Measurements from ENCODE around the gene TNFRSF19.

The TNFRSF19 gene

GRCh38 chr13:23580684-23581060 is 10.5 kb downstream of the TNFRSF19 start:
- H3K27me3 ChIP-seq (ENCODE audit: insufficient read depth, poor library complexity, severe bottlenecking): peaks cover 12% of the 10 kb centered on the region
- H3K4me3 ChIP-seq (replicated peaks; ENCODE audit: insufficient read depth, low read length): no peak overlapping the region
- TF ChIP-seq POLR2AphosphoS5 (IDR thresholded peaks at IDR 0.05; ENCODE audit: low read depth): no peak
- TF ChIP-seq, protein P1, sequence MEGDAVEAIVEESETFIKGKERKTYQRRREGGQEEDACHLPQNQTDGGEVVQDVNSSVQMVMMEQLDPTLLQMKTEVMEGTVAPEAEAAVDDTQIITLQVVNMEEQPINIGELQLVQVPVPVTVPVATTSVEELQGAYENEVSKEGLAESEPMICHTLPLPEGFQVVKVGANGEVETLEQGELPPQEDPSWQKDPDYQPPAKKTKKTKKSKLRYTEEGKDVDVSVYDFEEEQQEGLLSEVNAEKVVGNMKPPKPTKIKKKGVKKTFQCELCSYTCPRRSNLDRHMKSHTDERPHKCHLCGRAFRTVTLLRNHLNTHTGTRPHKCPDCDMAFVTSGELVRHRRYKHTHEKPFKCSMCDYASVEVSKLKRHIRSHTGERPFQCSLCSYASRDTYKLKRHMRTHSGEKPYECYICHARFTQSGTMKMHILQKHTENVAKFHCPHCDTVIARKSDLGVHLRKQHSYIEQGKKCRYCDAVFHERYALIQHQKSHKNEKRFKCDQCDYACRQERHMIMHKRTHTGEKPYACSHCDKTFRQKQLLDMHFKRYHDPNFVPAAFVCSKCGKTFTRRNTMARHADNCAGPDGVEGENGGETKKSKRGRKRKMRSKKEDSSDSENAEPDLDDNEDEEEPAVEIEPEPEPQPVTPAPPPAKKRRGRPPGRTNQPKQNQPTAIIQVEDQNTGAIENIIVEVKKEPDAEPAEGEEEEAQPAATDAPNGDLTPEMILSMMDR (IDR thresholded peaks at IDR 0.05; ENCODE audit: insufficient read depth, low read length): no peak
- TF ChIP-seq REST (IDR thresholded peaks at IDR 0.05; ENCODE audit: insufficient replicate concordance, low read depth): no peak
- DNase-seq (ENCODE audit: low read depth in 1 of 2, low spot score in 1 of 2): no peak
- no peak overlapping the region for H3K27ac ChIP-seq (replicated peaks)

GRCh38 chr13:23583491-23583890 is 13.3 kb downstream of the TNFRSF19 start:
- DNase-seq (ENCODE audit: low read depth in 1 of 2, low spot score in 1 of 2): no peak
- Histone ChIP-seq H3K27me3 (ENCODE audit: insufficient read depth, poor library complexity, severe bottlenecking) (peaks cover 12% of the 10 kb centered on the region), H3K4me3 (replicated peaks; ENCODE audit: insufficient read depth, low read length) (no peak overlapping the region), H3K27ac (replicated peaks) (no peak overlapping the region)
- TF ChIP-seq, protein P1 (IDR thresholded peaks at IDR 0.05; ENCODE audit: insufficient read depth, low read length): no peak
- no peak for TF ChIP-seq POLR2AphosphoS5 (IDR thresholded peaks at IDR 0.05; ENCODE audit: low read depth)
- no peak for TF ChIP-seq GABPA (IDR thresholded peaks at IDR 0.05; ENCODE audit: low read depth)
- TF ChIP-seq REST (IDR thresholded peaks at IDR 0.05; ENCODE audit: insufficient replicate concordance, low read depth): no peak
- TF ChIP-seq SPI1 (IDR thresholded peaks at IDR 0.05; ENCODE audit: borderline replicate concordance, low read depth): no peak

GRCh38 chr13:23584275-23584674 is 14.1 kb downstream of the TNFRSF19 start:
- H3K27ac ChIP-seq (replicated peaks): no peak overlapping the region
- TF ChIP-seq POLR2AphosphoS5 (IDR thresholded peaks at IDR 0.05; ENCODE audit: low read depth) (no peak), REST (IDR thresholded peaks at IDR 0.05; ENCODE audit: insufficient replicate concordance, low read depth) (no peak), SPI1 (IDR thresholded peaks at IDR 0.05; ENCODE audit: borderline replicate concordance, low read depth) (no peak)
- TF ChIP-seq, protein P1 (IDR thresholded peaks at IDR 0.05; ENCODE audit: insufficient read depth, low read length): no peak
- H3K27me3 ChIP-seq (ENCODE audit: insufficient read depth, poor library complexity, severe bottlenecking): peaks cover 12% of the 10 kb centered on the region
- no peak overlapping the region for H3K4me3 ChIP-seq (replicated peaks; ENCODE audit: insufficient read depth, low read length)
- no peak for DNase-seq (ENCODE audit: low read depth in 1 of 2, low spot score in 1 of 2)
